ENCODE results near the gene SIK3.

DNA sequence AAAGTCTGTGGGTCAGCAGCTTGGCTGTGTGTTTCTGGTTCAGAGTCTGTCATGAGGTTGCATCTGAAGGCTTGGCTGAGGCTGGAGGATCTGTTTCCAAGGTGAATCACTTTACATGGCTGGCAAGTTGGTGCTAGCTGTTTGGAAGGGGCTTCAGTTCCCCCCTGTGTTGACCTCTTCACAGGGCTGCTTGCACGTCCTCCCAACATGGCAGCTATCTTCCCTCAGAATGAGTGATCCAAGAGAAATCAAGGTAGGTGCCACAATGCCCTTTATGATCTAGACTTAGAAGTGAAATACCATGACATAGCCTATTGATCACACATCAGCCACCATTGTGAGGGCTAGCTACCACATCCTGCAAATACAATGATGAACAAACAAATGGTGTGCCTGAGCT lies 285.1 kb downstream of the SIK3 start:
- TF ChIP-seq, protein P1, sequence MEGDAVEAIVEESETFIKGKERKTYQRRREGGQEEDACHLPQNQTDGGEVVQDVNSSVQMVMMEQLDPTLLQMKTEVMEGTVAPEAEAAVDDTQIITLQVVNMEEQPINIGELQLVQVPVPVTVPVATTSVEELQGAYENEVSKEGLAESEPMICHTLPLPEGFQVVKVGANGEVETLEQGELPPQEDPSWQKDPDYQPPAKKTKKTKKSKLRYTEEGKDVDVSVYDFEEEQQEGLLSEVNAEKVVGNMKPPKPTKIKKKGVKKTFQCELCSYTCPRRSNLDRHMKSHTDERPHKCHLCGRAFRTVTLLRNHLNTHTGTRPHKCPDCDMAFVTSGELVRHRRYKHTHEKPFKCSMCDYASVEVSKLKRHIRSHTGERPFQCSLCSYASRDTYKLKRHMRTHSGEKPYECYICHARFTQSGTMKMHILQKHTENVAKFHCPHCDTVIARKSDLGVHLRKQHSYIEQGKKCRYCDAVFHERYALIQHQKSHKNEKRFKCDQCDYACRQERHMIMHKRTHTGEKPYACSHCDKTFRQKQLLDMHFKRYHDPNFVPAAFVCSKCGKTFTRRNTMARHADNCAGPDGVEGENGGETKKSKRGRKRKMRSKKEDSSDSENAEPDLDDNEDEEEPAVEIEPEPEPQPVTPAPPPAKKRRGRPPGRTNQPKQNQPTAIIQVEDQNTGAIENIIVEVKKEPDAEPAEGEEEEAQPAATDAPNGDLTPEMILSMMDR (IDR thresholded peaks at IDR 0.05), result no peak
- TF ChIP-seq POLR2A (IDR thresholded peaks at IDR 0.05) (no peak), EP300 (IDR thresholded peaks at IDR 0.05) (no peak), POLR2AphosphoS5 (IDR thresholded peaks at IDR 0.05) (no peak)

All from gastroesophageal sphincter (tissue), 3 donors.